Astrocyte of the spinal cord (primary cell): ENCODE results near the gene LPCAT2.

ENCODE experiments used
- DNase-seq: peaks from one replicate; pipeline ENCODE4 v3.0.0; 2011; ENCODE audit warnings: low read depth, low spot score
- H3K4me3 ChIP-seq: 2 replicates; pipeline ENCODE4 v1.5.1; 2011; ENCODE audit warnings: low read depth, mild to moderate bottlenecking, low read length, moderate library complexity
- CTCF ChIP-seq: IDR thresholded peaks from 2 replicates; pipeline ENCODE4 v1.5.1; 2012; ENCODE audit warnings: low read depth, mild to moderate bottlenecking, low read length, inconsistent platforms
- in situ Hi-C: cut with HindIII; loops from 2 replicates; pipeline ENCODE4 v1.10.0; 2017; ENCODE audit warnings: low sequenced_read_pairs

The LPCAT2 gene

GRCh38 chr16:55632259-55632658 lies 123.4 kb downstream of the LPCAT2 start:
- H3K4me3 ChIP-seq: no peak overlapping the region
- in situ Hi-C loops: no loop called here
- TF ChIP-seq CTCF: no peak
- no peak for DNase-seq

- TF ChIP-seq CTCF: no peak
- no peak overlapping the region for H3K4me3 ChIP-seq
- in situ Hi-C loops: no loop called here
- DNase-seq: no peak
Observed at GRCh38 chr16:55634193-55634592, 125.3 kb downstream of the LPCAT2 start.
